GM21723 (cell line): ENCODE data around the gene SH3GL3.

Source experiments
- ATAC-seq: cut with Tn5 transposase; IDR thresholded peaks from one replicate; pipeline ENCODE4 v1.9.1; 2021; ENCODE audit warnings: mild to moderate bottlenecking, moderate library complexity; ENCODE audit not compliant: unreplicated experiment

Gene SH3GL3, protein sequence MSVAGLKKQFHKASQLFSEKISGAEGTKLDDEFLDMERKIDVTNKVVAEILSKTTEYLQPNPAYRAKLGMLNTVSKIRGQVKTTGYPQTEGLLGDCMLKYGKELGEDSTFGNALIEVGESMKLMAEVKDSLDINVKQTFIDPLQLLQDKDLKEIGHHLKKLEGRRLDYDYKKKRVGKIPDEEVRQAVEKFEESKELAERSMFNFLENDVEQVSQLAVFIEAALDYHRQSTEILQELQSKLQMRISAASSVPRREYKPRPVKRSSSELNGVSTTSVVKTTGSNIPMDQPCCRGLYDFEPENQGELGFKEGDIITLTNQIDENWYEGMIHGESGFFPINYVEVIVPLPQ

DNA sequence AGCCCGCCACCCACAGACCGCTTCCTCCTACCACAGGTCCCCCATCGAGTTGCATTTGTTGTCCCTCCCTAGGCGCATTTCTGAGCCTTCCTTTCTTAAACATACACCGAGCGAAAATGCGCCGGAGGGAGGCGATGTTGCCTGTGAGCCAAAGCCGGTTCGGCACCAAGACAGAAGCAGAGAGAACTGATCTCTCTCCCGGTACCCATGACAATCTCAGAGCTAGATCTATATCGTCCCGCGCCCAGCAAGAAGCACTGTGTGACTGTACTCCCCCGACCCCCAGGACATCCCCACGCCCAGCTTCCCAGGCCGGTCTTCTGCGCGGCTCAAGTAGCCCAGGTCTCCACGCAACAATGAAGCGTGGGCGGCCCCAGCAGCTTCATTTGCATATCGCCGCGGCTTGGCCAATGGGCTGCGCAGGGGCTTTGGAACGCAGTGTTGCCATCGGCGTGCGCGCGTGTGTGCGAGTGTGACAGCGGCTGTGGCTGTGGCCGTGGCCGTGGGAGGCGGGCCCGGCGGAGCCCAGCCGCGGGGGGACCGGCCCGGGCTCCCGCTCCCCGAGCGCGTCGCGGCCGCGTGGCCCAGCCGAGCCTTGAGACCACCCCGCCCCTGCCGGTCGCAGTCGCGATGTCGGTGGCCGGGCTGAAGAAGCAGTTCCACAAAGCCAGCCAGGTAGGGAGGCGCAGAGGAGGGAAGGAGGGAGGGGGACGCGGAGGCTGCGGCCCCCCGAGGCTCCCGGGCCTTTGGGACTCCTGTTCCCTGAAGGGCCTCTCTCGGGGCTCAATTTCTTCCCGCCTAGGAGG lies at the start of gene SH3GL3:
SH3GL3 (plus strand) TSS at position 438 of the 806 bp plus-strand sequence; CDS start at position 631, 193 bp downstream.
- ATAC-seq = no peak

DNA sequence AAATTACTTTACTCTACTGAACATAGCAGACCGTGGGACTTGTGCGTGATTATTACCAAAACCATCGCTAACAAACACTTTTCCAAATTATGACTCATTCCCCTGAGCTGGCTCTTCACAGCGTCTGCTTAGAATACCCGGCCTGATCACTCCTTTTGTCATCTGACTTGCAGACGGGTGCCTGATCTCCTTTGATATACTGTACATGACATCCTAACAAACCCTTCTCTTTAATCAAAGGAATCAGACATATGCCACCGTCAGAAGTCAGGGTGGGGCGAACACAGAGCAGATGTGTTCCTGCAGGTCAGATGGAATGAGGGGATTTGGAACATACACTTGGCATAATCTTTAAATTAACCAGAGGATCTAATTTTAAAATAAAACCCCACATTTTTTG lies 48.5 kb upstream of the SH3GL3 start:
- no peak for ATAC-seq

DNA sequence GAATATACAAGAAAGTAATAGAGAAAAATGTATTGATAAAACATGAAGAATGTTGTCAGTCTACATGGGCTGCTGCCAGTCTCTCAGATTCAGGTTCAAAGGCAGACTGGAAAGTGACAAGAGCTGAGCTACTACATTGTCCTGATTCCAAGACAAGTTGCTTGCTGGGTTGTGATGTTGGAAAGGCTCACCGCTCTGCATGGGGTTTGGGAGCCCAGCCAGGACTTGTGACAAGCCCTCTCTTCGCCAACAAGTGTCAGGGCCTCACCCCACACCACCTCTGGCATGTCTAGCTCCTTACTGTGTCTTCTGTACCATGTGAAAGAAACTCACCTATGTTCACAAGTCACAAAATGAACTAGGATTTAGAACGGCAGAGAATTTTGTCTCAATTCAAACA lies 43.0 kb upstream of the SH3GL3 start:
- no peak for ATAC-seq

DNA sequence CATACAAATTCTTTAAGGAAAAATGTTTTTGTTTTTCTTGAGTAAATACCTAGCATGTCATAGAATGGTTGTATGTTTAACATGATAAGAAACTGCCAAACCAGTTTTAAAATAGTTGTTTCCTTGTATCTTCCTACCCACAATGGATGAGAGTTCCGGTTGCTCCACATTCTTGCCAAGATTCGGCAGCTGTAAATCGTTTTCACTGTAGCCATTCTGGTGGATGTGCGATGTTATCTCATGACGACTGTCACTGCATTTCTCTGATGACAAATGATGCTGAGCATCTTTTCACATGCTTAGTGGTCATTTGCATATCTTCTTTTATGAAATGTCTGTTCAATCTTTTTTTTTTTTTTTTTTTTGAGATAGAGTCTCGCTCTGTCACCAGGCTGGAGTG lies 36.6 kb upstream of the SH3GL3 start:
- no peak for ATAC-seq

DNA sequence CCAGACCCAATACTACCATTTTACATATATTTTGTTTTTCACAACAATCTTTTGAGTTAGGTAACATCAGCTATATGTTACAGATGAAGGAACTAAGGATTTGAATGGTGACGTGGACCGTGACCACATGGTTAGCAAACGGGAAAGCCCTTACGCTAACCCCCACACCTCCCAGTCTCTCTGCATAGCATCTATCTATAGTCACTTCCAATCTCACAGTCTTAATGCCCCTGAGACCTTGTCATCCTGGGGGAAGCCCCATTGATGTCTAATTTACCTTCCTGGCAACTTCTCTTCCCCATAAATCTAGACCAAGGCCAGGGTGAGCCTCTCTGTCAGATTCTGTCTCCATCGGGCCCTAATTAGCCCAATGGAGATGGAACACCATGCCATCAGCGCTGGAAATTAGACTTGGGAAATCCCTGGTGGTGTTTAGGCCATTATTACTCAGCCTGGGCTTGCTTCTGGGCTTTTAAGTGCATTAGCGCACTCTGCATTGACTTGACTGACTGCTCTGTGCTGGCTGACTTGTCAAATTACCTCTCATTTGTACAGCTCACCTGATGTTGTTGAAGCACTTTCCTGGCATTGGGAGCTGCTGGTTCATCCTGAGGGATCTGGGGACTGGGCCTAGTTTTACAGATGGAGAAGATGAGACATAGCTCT lies 34.0 kb upstream of the SH3GL3 start:
- peak; percentile 72 for ATAC-seq

DNA sequence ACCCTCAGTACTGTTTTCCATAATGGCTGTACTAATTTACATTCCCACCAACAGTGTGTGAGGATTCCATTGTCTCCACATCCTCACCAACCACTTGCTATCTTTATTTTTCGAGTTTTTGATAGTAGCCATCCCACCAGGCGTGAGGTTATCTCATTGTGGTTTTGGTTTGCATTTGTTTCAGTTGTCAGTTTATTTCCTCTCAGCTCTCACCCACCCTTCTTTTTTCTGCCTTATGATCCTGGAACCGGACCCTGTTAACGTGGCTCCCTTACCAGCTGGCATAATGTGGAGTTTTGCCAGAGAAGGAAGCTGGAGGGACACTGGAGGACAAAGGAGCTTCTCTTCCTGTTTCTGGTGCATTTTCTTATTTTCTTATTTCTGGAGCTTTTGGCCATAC lies 25.1 kb upstream of the SH3GL3 start:
- ATAC-seq = no peak

DNA sequence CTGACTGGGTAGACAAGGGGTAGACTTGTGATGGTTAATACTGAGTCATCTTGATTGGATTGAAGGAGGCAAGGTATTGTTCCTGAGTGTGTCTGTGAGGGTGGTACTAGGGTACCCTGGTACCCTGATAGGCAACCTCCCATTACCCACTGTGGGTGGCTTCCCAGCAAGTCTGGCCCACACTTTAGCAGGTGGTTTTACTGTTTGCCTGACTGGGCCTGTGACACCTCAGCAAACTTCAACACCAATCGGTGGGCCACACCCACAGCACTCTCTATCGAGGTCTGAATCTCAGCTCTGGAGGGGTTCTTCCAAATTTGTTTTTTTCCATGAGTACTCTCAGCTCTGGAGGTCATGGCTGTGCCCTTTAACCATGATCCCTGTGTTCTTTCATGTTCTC lies 24.6 kb upstream of the SH3GL3 start:
- ATAC-seq = no peak

DNA sequence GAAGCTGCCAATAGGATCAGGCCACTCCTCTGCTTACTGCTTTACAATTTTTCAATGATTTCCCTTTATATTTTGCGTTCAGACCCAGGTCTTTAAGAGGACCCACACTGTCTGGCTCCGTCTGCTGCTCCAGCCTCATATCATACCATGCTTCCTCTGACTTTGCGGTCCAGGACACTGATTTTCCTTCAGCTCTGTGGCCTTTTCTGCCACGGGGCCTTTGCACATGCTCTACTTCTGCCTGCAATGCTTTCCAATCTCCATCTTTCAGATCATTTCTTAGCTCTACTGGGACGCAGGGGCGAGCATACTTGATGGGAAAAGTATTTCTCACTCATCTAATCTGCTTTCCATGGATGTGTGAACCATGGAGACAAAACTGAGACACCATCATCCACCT lies 23.0 kb upstream of the SH3GL3 start:
- no peak for ATAC-seq

DNA sequence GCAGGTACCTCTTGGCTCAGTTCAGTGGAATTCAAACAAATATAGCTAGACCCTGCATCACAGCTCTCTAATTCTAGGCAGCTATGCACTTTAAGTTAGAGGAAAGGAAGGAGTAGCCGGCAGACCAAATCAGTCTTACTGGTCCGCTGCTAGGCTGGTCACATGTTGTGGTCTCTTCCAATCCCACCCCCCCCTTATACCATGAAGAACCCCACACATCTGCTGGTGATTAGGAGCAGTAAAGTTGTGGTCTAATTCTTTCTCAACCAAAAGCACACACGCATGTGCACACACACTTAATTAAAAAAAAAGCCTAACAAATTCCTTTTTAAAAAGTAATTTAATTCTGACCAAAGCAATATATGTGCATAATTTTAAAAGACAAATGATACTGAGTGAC lies 16.7 kb upstream of the SH3GL3 start:
- no peak for ATAC-seq

DNA sequence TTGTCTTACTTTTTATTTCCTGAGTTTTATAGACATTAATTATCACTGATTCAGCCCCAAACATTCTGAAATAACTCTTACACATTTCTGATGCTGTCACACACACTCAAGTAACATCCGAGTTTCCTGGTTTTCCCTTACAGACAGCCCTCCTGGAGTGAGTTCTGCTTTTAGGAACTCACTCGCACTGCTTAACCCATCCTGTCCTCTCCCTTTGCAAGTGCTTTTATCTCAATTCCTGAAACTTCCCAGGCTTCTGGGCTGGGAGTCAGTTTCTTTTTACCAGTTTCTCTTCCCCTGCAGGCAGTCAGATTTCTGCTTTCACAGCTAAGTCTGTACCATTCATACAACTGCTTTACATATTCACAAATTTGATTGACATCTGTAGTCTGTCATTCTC lies 15.6 kb upstream of the SH3GL3 start:
- no peak for ATAC-seq

DNA sequence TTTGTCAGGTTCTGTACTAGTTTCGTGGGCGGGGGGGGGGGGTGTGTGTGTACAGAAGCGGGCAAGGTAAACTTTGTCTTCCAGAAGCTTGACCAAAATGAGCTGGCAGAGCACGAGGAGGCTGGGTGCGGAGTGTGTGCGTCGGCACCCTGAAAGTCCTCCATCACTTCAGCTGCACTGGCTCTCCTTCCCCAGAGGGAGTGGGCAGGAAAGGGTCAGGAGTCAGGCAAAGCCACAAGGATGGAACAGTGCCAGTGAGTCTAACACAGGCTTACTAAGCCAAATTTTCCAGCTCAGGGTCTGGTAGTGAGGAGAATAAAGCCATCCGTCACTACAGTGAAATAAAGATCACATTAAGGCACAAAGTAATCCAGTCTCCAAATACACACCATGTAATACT lies 11.9 kb upstream of the SH3GL3 start:
- no peak for ATAC-seq

DNA sequence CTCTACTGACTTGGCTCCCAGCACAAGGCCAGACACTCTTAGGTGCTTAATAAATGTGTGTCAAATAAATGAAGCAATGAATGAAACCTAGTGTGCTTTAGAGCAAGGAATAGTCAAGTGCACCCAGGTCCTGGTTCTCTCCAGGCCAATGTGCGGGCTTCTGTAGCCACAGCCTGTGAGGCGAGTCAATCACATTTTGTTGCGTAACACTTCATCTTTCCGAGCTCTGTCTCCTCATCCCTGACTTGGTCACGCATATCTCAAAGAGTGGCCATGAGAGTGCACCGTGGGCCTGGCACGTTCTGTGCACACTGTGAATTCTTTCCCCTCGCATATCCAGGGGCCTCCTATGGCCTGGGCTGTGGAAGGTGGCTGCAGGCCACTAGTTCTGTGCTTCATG lies 11.4 kb upstream of the SH3GL3 start:
- ATAC-seq = no peak

DNA sequence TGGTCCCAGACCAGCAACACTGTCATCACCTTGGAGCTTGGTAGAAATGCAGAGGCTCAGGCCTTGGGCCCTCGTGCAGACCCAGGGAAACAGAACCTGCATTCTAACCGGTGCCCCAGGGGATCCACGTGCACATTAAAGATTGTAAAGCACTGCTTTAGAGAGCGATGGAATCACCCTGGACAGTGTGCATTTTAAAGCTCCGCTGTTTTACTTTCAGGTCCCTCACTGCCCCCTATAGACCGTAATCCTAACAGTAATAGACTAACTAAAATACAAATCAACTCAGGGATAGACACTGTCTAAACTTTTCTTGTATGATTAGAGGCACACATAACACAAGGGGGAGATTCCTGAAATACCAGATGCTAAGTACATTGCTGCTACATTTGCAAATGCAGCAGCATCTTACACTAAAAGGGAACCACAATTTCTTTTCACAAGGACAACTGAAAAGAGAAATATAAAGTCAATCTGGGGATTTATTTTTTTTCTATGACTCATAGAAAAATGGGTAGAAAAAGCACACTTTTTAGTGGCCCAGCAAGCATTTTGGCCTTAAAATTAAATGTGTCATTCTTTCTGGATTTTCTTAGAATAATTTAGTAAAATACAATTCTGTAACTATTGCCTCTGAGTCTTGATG lies 10.5 kb upstream of the SH3GL3 start:
- no peak for ATAC-seq

DNA sequence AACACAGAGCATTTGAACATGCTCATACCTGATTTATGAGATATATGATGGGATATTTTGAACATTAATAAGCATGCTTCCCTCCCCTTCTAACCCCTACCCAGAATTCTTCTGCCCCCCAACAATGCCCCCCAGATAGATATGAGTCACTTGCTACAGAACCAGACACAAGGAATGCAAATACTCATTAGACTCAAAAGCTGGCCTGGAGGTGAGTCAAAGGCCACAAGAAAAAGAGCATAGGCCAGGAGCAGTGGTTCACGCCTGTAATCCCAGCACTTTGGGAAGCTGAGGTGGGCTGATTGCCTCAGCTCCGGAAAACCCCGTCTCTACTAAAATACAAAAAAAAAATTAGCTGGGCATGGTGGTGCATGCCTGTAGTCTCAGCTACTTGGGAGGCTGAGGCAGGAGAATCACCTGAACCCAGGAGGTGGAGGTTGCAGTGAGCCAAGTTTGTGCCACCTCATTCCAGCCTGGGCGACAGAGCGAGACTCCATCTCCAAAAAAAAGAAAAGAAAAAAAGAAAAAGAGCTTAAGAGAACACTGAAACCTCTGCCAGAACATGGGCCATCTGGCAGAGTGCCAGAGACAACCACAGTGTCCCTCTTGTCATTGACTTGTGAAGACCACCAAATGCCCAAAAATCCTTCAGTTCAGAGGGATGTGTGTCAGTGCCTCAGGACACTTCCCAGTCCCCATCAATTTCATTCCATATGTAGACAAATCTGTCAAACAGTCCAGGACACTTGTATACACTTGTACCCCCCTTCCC lies 3.9 kb upstream of the SH3GL3 start:
- ATAC-seq = no peak

DNA sequence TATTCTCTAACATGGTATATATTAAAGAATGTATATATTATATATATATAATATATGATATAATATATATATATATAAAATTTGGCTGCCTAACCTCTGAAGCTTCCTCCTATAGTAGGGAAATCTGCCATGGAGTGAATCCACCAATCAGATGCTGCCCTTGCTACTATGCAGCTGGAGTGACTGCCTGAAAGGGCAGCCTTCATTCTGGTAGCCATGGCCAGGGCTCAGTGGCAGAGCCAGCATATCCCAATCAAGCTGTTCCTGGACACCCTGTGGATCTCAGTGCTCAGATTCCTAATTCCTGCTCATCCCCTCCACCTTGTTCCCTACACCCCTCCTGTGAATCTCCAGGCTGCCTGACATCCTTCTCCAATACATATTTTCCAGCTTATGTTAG lies 2.2 kb upstream of the SH3GL3 start:
- ATAC-seq = no peak

DNA sequence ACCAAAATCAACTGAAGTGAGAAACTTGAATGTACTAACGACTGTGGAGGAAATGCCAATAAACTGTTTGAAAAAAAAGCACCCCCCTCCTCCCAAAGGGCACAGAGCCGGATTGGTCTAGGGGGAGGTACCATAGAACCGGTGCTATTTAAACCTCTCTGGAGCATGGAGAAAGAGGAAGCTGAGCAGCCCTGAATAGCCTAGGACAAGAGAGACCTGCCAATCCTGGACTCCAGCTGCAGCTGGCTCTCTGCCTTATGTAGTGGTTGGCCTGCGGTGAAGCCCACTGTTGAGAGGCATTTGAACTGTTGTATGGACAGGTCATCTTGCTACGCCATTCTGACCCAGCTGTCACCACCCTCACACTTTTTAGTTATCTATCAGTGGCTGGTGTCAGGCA lies 1.5 kb upstream of the SH3GL3 start:
- no peak for ATAC-seq

DNA sequence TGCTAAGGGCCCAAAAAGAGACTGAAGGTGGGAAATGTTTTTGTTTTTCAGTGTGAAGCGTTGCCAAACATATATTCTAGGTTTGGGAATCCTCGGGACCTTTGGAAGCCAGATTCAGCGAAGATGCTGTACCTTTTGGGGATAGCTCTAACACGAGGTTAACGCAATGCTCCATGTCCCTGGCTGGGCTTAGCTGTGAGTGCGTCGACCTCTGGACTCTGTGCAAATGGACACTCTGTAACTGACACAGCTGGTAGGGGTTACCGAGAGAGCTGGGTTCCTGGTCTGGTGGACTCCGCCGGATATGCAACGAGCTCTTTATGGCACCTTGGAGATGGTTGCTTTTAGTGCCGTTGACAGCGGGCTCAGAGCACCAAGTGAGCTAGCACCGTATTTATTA lies 724 bp upstream of the SH3GL3 start:
- ATAC-seq = no peak

DNA sequence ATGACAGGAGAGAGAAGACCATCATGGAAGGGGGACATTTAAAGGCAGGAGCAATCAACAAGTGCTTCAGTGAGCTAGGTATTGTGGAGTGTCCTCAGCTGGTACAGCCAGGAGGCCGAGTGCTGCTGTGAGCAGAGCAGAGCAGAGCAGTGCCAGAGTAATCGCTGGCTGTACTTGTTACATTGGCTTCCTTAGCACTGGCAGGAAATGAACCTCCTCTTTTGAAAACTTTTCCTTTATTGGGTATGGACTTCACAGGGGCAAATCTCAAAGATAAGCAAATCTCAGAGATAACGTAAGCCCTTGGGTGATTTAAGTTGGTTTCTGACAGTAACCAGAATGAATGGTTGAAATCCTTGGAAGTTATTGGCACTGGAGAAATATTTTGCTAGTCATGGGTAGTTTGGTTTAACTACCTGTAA lies 2.1 kb downstream of the SH3GL3 start:
- ATAC-seq = no peak

DNA sequence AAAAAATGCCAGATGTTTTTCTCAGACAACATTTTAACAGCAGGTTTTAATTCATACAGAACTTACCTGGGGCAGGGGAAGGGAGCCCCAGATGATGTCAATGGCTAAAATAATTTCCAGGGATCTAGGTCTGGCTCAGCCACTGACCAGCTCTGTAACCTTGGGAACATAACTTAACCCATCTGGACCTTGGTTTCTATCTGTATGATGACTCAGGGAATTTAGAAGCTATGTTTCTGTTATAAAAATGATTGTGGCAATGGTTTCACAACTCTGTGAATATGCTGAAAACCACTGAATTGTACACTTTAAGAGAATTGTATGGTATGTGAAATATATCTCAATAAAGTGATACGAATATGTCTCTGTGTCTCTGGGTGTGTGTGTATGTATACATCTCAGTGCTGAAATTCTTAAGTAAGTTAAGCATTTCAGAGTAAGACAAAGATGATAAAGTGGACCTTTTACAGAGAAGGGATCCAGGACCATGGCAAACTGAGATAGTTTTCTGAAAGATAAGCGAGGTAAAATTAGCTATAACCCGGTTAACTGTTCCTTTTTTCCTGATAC lies 2.9 kb downstream of the SH3GL3 start:
- ATAC-seq = no peak

DNA sequence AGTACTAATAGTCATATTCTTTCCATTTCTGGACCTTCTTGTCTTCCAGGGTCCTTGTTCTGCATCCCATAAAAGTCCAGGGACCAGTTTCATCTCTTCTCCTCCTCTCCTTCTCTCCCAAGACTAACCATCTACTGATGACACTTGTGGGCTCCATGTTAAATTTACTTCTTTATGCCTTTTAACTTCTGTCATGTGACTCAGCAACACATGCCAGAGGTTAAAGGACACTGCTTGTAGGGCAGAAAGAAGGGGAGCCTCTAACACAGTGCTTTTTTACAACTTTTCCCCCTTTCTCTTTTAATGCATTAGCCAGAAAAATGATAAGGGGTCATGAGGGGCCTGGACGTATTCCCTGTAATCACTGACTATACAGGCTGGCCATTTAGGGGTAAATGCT lies 10.0 kb downstream of the SH3GL3 start:
- no peak for ATAC-seq
